Measurements from ENCODE around the gene LTBR. TPM values are rescaled to one million over a fixed set of nuclear protein-coding genes. Genes with fewer than 3 reads are reported as not detected.
A peak's percentile ranks its signal among the peaks of the same experiment; 100 is the strongest.
"Not testable (repeated sequence)": the region's sequence is repeated elsewhere in the genome, so short reads cannot be mapped to it uniquely, and the experiment has no call there.

Gene LTBR
- total and polyA plus RNA-seq, 2 donors (not counting 1 experiment from before 2014, with no cell fraction given): 1.1 TPM; not detected in 1

- H2AFZ ChIP-seq (ENCODE audit: insufficient read depth, low read depth, low read length, poor library complexity, severe bottlenecking): peak overlapping the region; percentile 16
- H3K79me2 ChIP-seq (ENCODE audit: control insufficient read depth, insufficient read depth, low read length): no peaks in the 10 kb centered on the region
- intact Hi-C loops (cut with micrococcal nuclease): loop anchor here (1.0 kb wide), 6 partner anchors 16 to 208 kb away; partner anchors contain the start of genes CHD4, LPAR5, MRPL51 and TAPBPL
- TF ChIP-seq CTCF (IDR thresholded peaks at IDR 0.05): no peak
- TF ChIP-seq EZH2 (IDR thresholded peaks at IDR 0.05; ENCODE audit: borderline replicate concordance, insufficient read depth, low read depth, low read length, poor library complexity, severe bottlenecking): no peak
- CTCF ChIA-PET: interaction anchor here (0.7 to 8.3 kb wide), 8 partner anchors 17 to 110 kb away, joined by 3 to 383 read pairs (median 36); partner anchors contain the start of genes CD27, GAPDH, MRPL51 and TAPBPL
- ATAC-seq (ENCODE audit: low read depth): peak; percentile 67
- H3K4me1 ChIP-seq (ENCODE audit: control insufficient read depth in 2 of 2, insufficient read depth in 2 of 2, low read length in 2 of 2): peaks cover 47 to 62% of the 10 kb centered on the region in 2 donors
- peak; percentile 94 for DNase-seq
- H3K9me3 ChIP-seq (ENCODE audit: control extremely low read depth in 1 of 3, control insufficient read depth in 2 of 3, insufficient read depth in 1 of 3, low read length in 2 of 3): no peaks in the 10 kb centered on the region
- H3K4me3 ChIP-seq (ENCODE audit: control extremely low read depth in 1 of 5, extremely low read depth in 1 of 5, insufficient read depth in 1 of 5, low read depth in 2 of 5, low read length in 4 of 5): peak overlapping the region in 4 of 5 experiments; percentile 4 to 47 (median 28)
- no peaks in the 10 kb centered on the region for H3K36me3 ChIP-seq (replicated peaks in 1 of 2; ENCODE audit: control extremely low read depth in 1 of 2, control insufficient read depth in 1 of 2, extremely low read depth in 1 of 2, insufficient read depth in 2 of 2, low read length in 1 of 2)
- POLR2A ChIA-PET: interaction anchor here (0.7 to 5.6 kb wide), 10 partner anchors 10 to 109 kb away, joined by 3 to 72 read pairs (median 16); partner anchors contain the start of genes CD27, GAPDH, MRPL51 and TAPBPL
- peaks cover 62% of the 10 kb centered on the region for H3K4me1 Mint-ChIP-seq
- H3K4me3 Mint-ChIP-seq: peak overlapping the region; percentile 80
- H3K27me3 ChIP-seq (replicated peaks in 1 of 4; ENCODE audit: control extremely low read depth in 1 of 4, control insufficient read depth in 3 of 4, insufficient read depth in 4 of 4, low read length in 3 of 4): no peaks in the 10 kb centered on the region
- H3K27me3 Mint-ChIP-seq: peaks cover 3% of the 10 kb centered on the region
- peak overlapping the region; percentile 99 for H3K27ac ChIP-seq (ENCODE audit: low read length in 2 of 2)
- H4K20me1 ChIP-seq (ENCODE audit: control insufficient read depth, insufficient read depth, low read length, poor library complexity, severe bottlenecking): no peaks in the 10 kb centered on the region
- peak overlapping the region; percentile 71 for H3K4me2 ChIP-seq (replicated peaks; ENCODE audit: low read depth, low read length, poor library complexity, severe bottlenecking)
- WGBS (ENCODE audit: insufficient coverage): under 1% methylated on average over 10 of the region's 14 CpGs
- no peaks in the 10 kb centered on the region for H3K9me3 Mint-ChIP-seq (ENCODE audit: insufficient read depth)
- H3K9ac ChIP-seq (ENCODE audit: low read length): peak overlapping the region; percentile 56
- H3K27ac Mint-ChIP-seq: peak overlapping the region; percentile 94
These were observed 43.1 kb downstream of the LTBR start for GRCh38 chr12:6426882-6427671.

GRCh38 chr12:6427796-6428195, 43.8 kb downstream of the LTBR start:
- H3K9ac ChIP-seq (ENCODE audit: low read length): peak overlapping the region; percentile 56
- not testable (repeated sequence) for H3K36me3 ChIP-seq (replicated peaks in 1 of 2; ENCODE audit: control extremely low read depth in 1 of 2, control insufficient read depth in 1 of 2, extremely low read depth in 1 of 2, insufficient read depth in 2 of 2, low read length in 1 of 2); H2AFZ ChIP-seq (ENCODE audit: insufficient read depth, low read depth, low read length, poor library complexity, severe bottlenecking); H3K9me3 ChIP-seq (ENCODE audit: control extremely low read depth in 1 of 3, control insufficient read depth in 2 of 3, insufficient read depth in 1 of 3, low read length in 2 of 3); DNase-seq; H3K27me3 Mint-ChIP-seq; ATAC-seq (ENCODE audit: low read depth); H3K27me3 ChIP-seq (replicated peaks in 1 of 4; ENCODE audit: control extremely low read depth in 1 of 4, control insufficient read depth in 3 of 4, insufficient read depth in 4 of 4, low read length in 3 of 4); H3K9me3 Mint-ChIP-seq (ENCODE audit: insufficient read depth); H3K79me2 ChIP-seq (ENCODE audit: control insufficient read depth, insufficient read depth, low read length); H4K20me1 ChIP-seq (ENCODE audit: control insufficient read depth, insufficient read depth, low read length, poor library complexity, severe bottlenecking)
- Mint-ChIP-seq H3K27ac (peak overlapping the region; percentile 94), H3K4me1 (peaks cover 66% of the 10 kb centered on the region), H3K4me3 (peak overlapping the region; percentile 80)
- ChIA-PET CTCF (interaction anchor here (0.7 to 8.3 kb wide), 5 partner anchors 16 to 109 kb away, joined by 3 to 383 read pairs (median 87); partner anchors contain the start of genes CD27, GAPDH and VAMP1), POLR2A (interaction anchor here (0.7 to 5.6 kb wide), 7 partner anchors 10 to 42 kb away, joined by 3 to 72 read pairs (median 3); partner anchors contain the start of genes CD27, TAPBPL and VAMP1)
- peak overlapping the region; percentile 99 for H3K27ac ChIP-seq (ENCODE audit: low read length in 2 of 2)
- intact Hi-C loops (cut with micrococcal nuclease): loop anchor here (1.0 kb wide), 2 partner anchors 16 to 25 kb away; partner anchors contain the start of gene TAPBPL
- peak overlapping the region in 3 of 5 experiments; percentile 12 to 47 (median 45) for H3K4me3 ChIP-seq (ENCODE audit: control extremely low read depth in 1 of 5, extremely low read depth in 1 of 5, insufficient read depth in 1 of 5, low read depth in 2 of 5, low read length in 4 of 5)
- 83% methylated on average over 4 of the region's 10 CpGs for WGBS (ENCODE audit: insufficient coverage)
- H3K4me2 ChIP-seq (replicated peaks; ENCODE audit: low read depth, low read length, poor library complexity, severe bottlenecking): peak overlapping the region; percentile 71
- H3K4me1 ChIP-seq (ENCODE audit: control insufficient read depth in 2 of 2, insufficient read depth in 2 of 2, low read length in 2 of 2): peaks cover 50 to 68% of the 10 kb centered on the region in 2 donors
